ENCODE data around the gene CTNNB1. TPM values are rescaled to one million over a fixed set of nuclear protein-coding genes. Genes with fewer than 3 reads are reported as not detected.
A peak's percentile ranks its signal among the peaks of the same experiment; 100 is the strongest.

The CTNNB1 gene
- total and polyA plus RNA-seq, 2 of the 4 experiments (the other 2 are of a cell fraction) = 364 to 1,677 TPM

DNA sequence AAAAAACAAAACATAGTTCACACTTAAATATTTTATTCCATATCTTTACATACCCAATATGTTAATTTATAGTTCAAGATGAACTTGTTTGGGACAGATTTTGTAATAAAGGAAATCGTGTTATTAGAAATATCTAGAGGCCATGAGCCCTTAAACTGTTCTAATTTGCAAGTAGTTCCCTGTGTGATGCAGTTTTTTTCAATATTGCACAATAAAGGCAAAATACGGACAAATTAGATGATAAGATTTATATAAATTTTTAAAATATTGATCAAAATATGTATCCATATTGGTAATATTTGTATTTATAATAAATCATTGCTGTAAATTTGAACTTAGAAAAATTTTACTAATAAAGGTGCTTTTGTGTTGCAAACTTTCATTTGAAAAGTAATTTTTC lies 23.8 kb downstream of the CTNNB1 start:
- no peaks in the 10 kb centered on the region for H3K27me3 ChIP-seq (ENCODE audit: control insufficient read depth, insufficient read depth, low read length)
- BruUV-seq (replicated peaks) = no TSS peak
- H3K9me3 ChIP-seq (ENCODE audit: control insufficient read depth, insufficient read depth, low read length) = no peaks in the 10 kb centered on the region
- intact Hi-C loops (cut with micrococcal nuclease) (no loop called here), dilution Hi-C loops (cut with HindIII; ENCODE audit: low sequenced_read_pairs, unreplicated experiment) (no loop called here), in situ Hi-C loops (cut with MboI; ENCODE audit: low sequenced_read_pairs) (loop anchor here (25.0 kb wide), 1 partner anchor 464 kb away; no protein-coding TSS in a partner anchor)
- H2AK5ac ChIP-seq (ENCODE audit: low read depth, low read length) = no peak overlapping the region
- no peak overlapping the region for H3K9ac ChIP-seq (ENCODE audit: low read depth, low read length)
- H3K4me2 ChIP-seq (ENCODE audit: low read depth, low read length) = no peak overlapping the region; the same call in 1 of the 2 replicates
- no peak overlapping the region for H2BK5ac ChIP-seq (ENCODE audit: low read depth, low read length, poor library complexity, severe bottlenecking)
- H3K14ac ChIP-seq (replicated peaks; ENCODE audit: low read depth, low read length) = no peak overlapping the region
- H4K91ac ChIP-seq (ENCODE audit: insufficient read depth, low read depth, low read length) = no peak overlapping the region
- H3K4me1 ChIP-seq (ENCODE audit: control insufficient read depth, insufficient read depth, low read length) = peaks cover 14% of the 10 kb centered on the region
- CTCF ChIA-PET = no interaction called here
- H3K9me1 ChIP-seq (ENCODE audit: insufficient read depth, low read length) = peaks cover 25% of the 10 kb centered on the region
- H3K56ac ChIP-seq (ENCODE audit: extremely low read depth, insufficient read depth, low read length) = no peak overlapping the region
- H3K36me3 ChIP-seq (ENCODE audit: control insufficient read depth, insufficient read depth, low read length) = peaks cover 26% of the 10 kb centered on the region
- H2BK120ac ChIP-seq (ENCODE audit: low read depth, low read length) = no peak overlapping the region
- WGBS, 2 experiments (ENCODE audit: extremely low coverage in 2 of 2, insufficient read length in 1 of 2) = no CpG with 5 or more reads among the region's 2 CpGs
- no peak overlapping the region for H4K5ac ChIP-seq (ENCODE audit: low read depth, low read length)
- H3K27ac ChIP-seq (ENCODE audit: insufficient read depth, low read length) = no peak overlapping the region
- no peak overlapping the region for H3K23ac ChIP-seq (ENCODE audit: low read depth, low read length)
- TF ChIP-seq RCOR1 (IDR thresholded peaks at IDR 0.05; ENCODE audit: insufficient replicate concordance, low read length) (no peak), CEBPB (IDR thresholded peaks at IDR 0.05; ENCODE audit: low read depth, low read length) (peak; percentile 72)
- H4K8ac ChIP-seq (ENCODE audit: low read depth in 2 of 2, low read length in 2 of 2) = no peak overlapping the region
- no peak for ATAC-seq (ENCODE audit: low read depth)
- H4K20me1 ChIP-seq (ENCODE audit: insufficient read depth, low read length) = peaks cover 72% of the 10 kb centered on the region
- H2BK20ac ChIP-seq (ENCODE audit: low read depth, low read length) = no peak overlapping the region
- H2AFZ ChIP-seq (replicated peaks; ENCODE audit: low read length, poor library complexity) = no peak overlapping the region
- H3K79me1 ChIP-seq (ENCODE audit: low read depth in 1 of 2, low read length in 2 of 2) = peaks cover 25 to 57% of the 10 kb centered on the region in 2 experiments
- H2BK15ac ChIP-seq (ENCODE audit: low read depth, low read length) = no peak overlapping the region
- no peak overlapping the region for H3K4me3 ChIP-seq (ENCODE audit: insufficient read depth, low read depth, low read length)
- H2AK9ac ChIP-seq (replicated peaks; ENCODE audit: low read depth, low read length, poor library complexity) = no peak overlapping the region
- no peak for DNase-seq
- POLR2A ChIA-PET (ENCODE audit: unreplicated experiment) = no interaction called here
- no peak overlapping the region for H3K4ac ChIP-seq (ENCODE audit: low read depth, low read length)
- no peak overlapping the region for H3K18ac ChIP-seq (ENCODE audit: low read depth, low read length)
